CD14-positive monocyte (primary cell): ENCODE measurements around the gene GRK5. TPM values are rescaled to one million over a fixed set of nuclear protein-coding genes. Genes with fewer than 3 reads are reported as not detected.

ENCODE experiments used
- DNase-seq, 3 donors: peaks; one replicate each; pipeline ENCODE4 v3.0.0-alpha.2; 2011 to 2022
- H2AFZ ChIP-seq: 2 replicates; pipeline ENCODE4 v1.6.0; 2012; ENCODE audit warnings: mild to moderate bottlenecking, low read depth, low read length, inconsistent platforms; ENCODE audit not compliant: insufficient read depth, poor library complexity, severe bottlenecking
- H3K27ac ChIP-seq, 2 donors: 1 replicate in 1 of 2; 2 replicates in 1 of 2; pipeline ENCODE4 v1.5.1; 2012 to 2013; ENCODE audit warnings: low read length in 2 of 2, control low read depth in 1 of 2, inconsistent platforms in 1 of 2, low read depth in 1 of 2, mild to moderate bottlenecking in 1 of 2
- H3K27me3 ChIP-seq, 2 donors: one replicate each; pipeline versions ENCODE4 v1.6.0 to v1.6.1; 2011 to 2013; ENCODE audit warnings: low read length in 2 of 2; ENCODE audit not compliant: control insufficient read depth in 2 of 2, insufficient read depth in 2 of 2
- H3K36me3 ChIP-seq, 2 donors: replicated peaks in 1 of 2; 1 replicate in 1 of 2; 2 replicates in 1 of 2; pipeline versions ENCODE4 v1.5.1 to v1.6.1; 2012 to 2013; ENCODE audit warnings: low read length in 2 of 2, control low read depth in 1 of 2, inconsistent platforms in 1 of 2, mild to moderate bottlenecking in 1 of 2; ENCODE audit not compliant: insufficient read depth in 2 of 2, control insufficient read depth in 1 of 2
- H3K4me1 ChIP-seq, 2 donors: 1 replicate in 1 of 2; 2 replicates in 1 of 2; pipeline versions ENCODE4 v1.5.1 to v1.6.1; 2012 to 2013; ENCODE audit warnings: low read length in 2 of 2, control low read depth in 1 of 2, inconsistent platforms in 1 of 2, mild to moderate bottlenecking in 1 of 2, moderate library complexity in 1 of 2; ENCODE audit not compliant: insufficient read depth in 2 of 2, control insufficient read depth in 1 of 2
- H3K4me2 ChIP-seq: replicated peaks from 2 replicates; pipeline ENCODE3; 2012; ENCODE audit warnings: low read length, moderate library complexity, mild to moderate bottlenecking; ENCODE audit not compliant: poor library complexity, severe bottlenecking; ENCODE audit errors: extremely low read depth
- H3K4me3 ChIP-seq, 3 experiments: fragments of 200-600 bp in 1 of 3; sonication (generic) in 1 of 3; replicated peaks in 1 of 3; 1 replicate in 2 of 3; 2 replicates in 1 of 3; pipeline ENCODE4 v1.5.1; 2011 to 2013; ENCODE audit warnings: low read length in 3 of 3, mild to moderate bottlenecking in 3 of 3, control low read depth in 2 of 3, low read depth in 2 of 3, inconsistent platforms in 1 of 3, moderate library complexity in 1 of 3
- H3K79me2 ChIP-seq: 2 replicates; pipeline ENCODE4 v1.6.0; 2012; ENCODE audit warnings: mild to moderate bottlenecking, control low read depth, inconsistent platforms, low read length, moderate library complexity; ENCODE audit not compliant: insufficient read depth
- H3K9ac ChIP-seq: 2 replicates; pipeline ENCODE4 v1.6.0; 2017; ENCODE audit warnings: low read length, mild to moderate bottlenecking; ENCODE audit not compliant: insufficient read depth, poor library complexity, severe bottlenecking
- H3K9me3 ChIP-seq, 2 donors: replicated peaks in 1 of 2; 1 replicate in 1 of 2; 2 replicates in 1 of 2; pipeline versions ENCODE4 v1.5.1 to v1.6.1; 2012 to 2013; ENCODE audit warnings: low read length in 2 of 2, control low read depth in 1 of 2; ENCODE audit not compliant: control insufficient read depth in 1 of 2, insufficient read depth in 1 of 2
- H4K20me1 ChIP-seq: 2 replicates; pipeline ENCODE4 v1.6.0; 2012; ENCODE audit warnings: mild to moderate bottlenecking, low read length, control low read depth, moderate library complexity; ENCODE audit not compliant: insufficient read depth
- H3K27ac Mint-ChIP-seq, 7 donors: one replicate each; pipeline ENCODE4 v1.8.0; 2020; ENCODE audit warnings: mild to moderate bottlenecking in 7 of 7, mixed read lengths in 7 of 7, moderate library complexity in 6 of 7, inconsistent platforms in 2 of 7
- H3K27me3 Mint-ChIP-seq, 3 donors: one replicate each; pipeline ENCODE4 v1.8.0; 2021 to 2022; ENCODE audit warnings: low read depth in 3 of 3, mild to moderate bottlenecking in 3 of 3, mixed read lengths in 3 of 3, moderate library complexity in 3 of 3, inconsistent platforms in 1 of 3
- H3K36me3 Mint-ChIP-seq, 2 donors: one replicate each; pipeline ENCODE4 v1.8.0; 2020; ENCODE audit warnings: mixed read lengths in 2 of 2, inconsistent platforms in 1 of 2, mild to moderate bottlenecking in 1 of 2
- H3K4me1 Mint-ChIP-seq: one replicate; pipeline ENCODE4 v1.8.0; 2020; ENCODE audit warnings: mild to moderate bottlenecking, mixed read lengths
- H3K4me3 Mint-ChIP-seq, 2 donors: one replicate each; pipeline ENCODE4 v1.8.0; 2020; ENCODE audit warnings: mild to moderate bottlenecking in 2 of 2, mixed read lengths in 2 of 2, moderate library complexity in 1 of 2
- H3K9me3 Mint-ChIP-seq, 7 donors: one replicate each; pipeline ENCODE4 v1.8.0; 2020 to 2022; ENCODE audit warnings: mixed read lengths in 7 of 7, mild to moderate bottlenecking in 6 of 7, moderate library complexity in 6 of 7, inconsistent platforms in 2 of 7
- WGBS: methylation state at CpG from one replicate; pipeline ENCODE4 v1.1.5; 2013; ENCODE audit warnings: missing lambda C conversion rate; ENCODE audit not compliant: insufficient coverage; 5-methylcytosine and 5-hydroxymethylcytosine counted together
- intact Hi-C, 2 donors: fragments of 100-400 bp; cut with micrococcal nuclease; formaldehyde crosslinking; loops; one replicate each; pipeline versions ENCODE4 v1.15.0 to v1.15.1; 2023
- polyA plus RNA-seq, 3 donors: library from polyadenylated mRNA; depleted of rRNA in 1 of 3; unstranded in 2 of 3; stranded (reverse) in 1 of 3; fragments of 300-500 nt in 2 of 3; fragments of >200 nt in 1 of 3; fragmentation: Illumina TruSeq in 2 of 3; gene quantifications; 1 replicate in 2 of 3; 2 replicates in 1 of 3; pipeline ENCODE4 v1.2.3, GENCODE V29; 2012 to 2021
- TF ChIP-seq, protein P1 (sequence below): fragments of 200-600 bp; IDR thresholded peaks from one replicate; pipeline ENCODE4 v1.8.0; 2022; ENCODE audit warnings: antibody characterized with exemption, mild to moderate bottlenecking

The GRK5 gene
- polyA plus RNA-seq, 3 donors: 1.2 to 6.5 (median 2.8) TPM

DNA sequence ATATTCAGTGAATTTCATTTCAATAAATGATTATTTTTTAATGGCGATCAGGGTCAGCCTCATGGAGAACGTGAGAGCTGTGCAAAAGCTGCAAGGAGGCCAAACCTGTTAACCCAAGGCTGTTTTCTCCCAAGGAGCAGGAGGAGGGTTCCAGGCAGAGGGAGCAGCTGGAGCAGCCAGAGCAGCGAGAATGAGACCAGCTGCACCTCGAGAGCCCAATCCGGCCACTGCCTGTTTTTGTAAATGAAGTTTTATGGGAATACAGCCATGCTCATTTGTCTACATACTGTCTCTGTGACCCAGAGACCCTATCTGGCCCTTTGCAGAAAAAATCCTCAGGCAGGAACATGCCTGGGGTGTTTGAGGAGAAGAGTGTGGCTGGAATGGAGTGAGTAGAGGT lies 104.9 kb downstream of the GRK5 start:
- H3K9ac ChIP-seq: no peak overlapping the region
- H2AFZ ChIP-seq: no peak overlapping the region
- peaks cover 0 to 6% (median 2%) of the 10 kb centered on the region in 7 donors for H3K9me3 Mint-ChIP-seq
- H3K4me3 ChIP-seq: no peak overlapping the region
- intact Hi-C loops: no loop called here
- TF ChIP-seq, protein P1, sequence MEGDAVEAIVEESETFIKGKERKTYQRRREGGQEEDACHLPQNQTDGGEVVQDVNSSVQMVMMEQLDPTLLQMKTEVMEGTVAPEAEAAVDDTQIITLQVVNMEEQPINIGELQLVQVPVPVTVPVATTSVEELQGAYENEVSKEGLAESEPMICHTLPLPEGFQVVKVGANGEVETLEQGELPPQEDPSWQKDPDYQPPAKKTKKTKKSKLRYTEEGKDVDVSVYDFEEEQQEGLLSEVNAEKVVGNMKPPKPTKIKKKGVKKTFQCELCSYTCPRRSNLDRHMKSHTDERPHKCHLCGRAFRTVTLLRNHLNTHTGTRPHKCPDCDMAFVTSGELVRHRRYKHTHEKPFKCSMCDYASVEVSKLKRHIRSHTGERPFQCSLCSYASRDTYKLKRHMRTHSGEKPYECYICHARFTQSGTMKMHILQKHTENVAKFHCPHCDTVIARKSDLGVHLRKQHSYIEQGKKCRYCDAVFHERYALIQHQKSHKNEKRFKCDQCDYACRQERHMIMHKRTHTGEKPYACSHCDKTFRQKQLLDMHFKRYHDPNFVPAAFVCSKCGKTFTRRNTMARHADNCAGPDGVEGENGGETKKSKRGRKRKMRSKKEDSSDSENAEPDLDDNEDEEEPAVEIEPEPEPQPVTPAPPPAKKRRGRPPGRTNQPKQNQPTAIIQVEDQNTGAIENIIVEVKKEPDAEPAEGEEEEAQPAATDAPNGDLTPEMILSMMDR: no peak
- H3K36me3 Mint-ChIP-seq: peaks cover 0 to 3% of the 10 kb centered on the region in 2 donors
- WGBS: 95% methylated on average over 3 of the region's 5 CpGs
- no peak overlapping the region for H3K27ac ChIP-seq
- no peak overlapping the region for H3K27ac Mint-ChIP-seq
- no peaks in the 10 kb centered on the region for H3K79me2 ChIP-seq
- peaks cover 6 to 33% (median 31%) of the 10 kb centered on the region in 3 donors for H3K27me3 Mint-ChIP-seq
- peaks cover 79% of the 10 kb centered on the region for H4K20me1 ChIP-seq
- H3K27me3 ChIP-seq: peaks cover 0 to 3% of the 10 kb centered on the region in 2 donors
- no peak overlapping the region for H3K4me2 ChIP-seq
- H3K4me3 Mint-ChIP-seq: peak overlapping the region in 1 of 2 donors; percentile 2
- peaks cover 27% of the 10 kb centered on the region for H3K4me1 Mint-ChIP-seq
- H3K36me3 ChIP-seq: no peaks in the 10 kb centered on the region
- no peak for DNase-seq
- peaks cover 0 to 16% of the 10 kb centered on the region in 2 donors for H3K4me1 ChIP-seq
- no peaks in the 10 kb centered on the region for H3K9me3 ChIP-seq

- Histone ChIP-seq H3K9me3 (no peaks in the 10 kb centered on the region), H4K20me1 (peaks cover 84% of the 10 kb centered on the region), H3K27me3 (peaks cover 0 to 3% of the 10 kb centered on the region in 2 donors), H2AFZ (no peak overlapping the region), H3K4me3 (no peak overlapping the region), H3K4me1 (peaks cover 0 to 16% of the 10 kb centered on the region in 2 donors), H3K79me2 (no peaks in the 10 kb centered on the region), H3K27ac (no peak overlapping the region), H3K4me2 (no peak overlapping the region), H3K36me3 (no peaks in the 10 kb centered on the region), H3K9ac (no peak overlapping the region)
- H3K27ac Mint-ChIP-seq: no peak overlapping the region
- no peak for DNase-seq
- intact Hi-C loops: no loop called here
- H3K27me3 Mint-ChIP-seq: peaks cover 6 to 38% (median 27%) of the 10 kb centered on the region in 3 donors
- peaks cover 0 to 3% of the 10 kb centered on the region in 2 donors for H3K36me3 Mint-ChIP-seq
- peaks cover 27% of the 10 kb centered on the region for H3K4me1 Mint-ChIP-seq
- H3K9me3 Mint-ChIP-seq: peaks cover 0 to 6% (median 2%) of the 10 kb centered on the region in 7 donors
- TF ChIP-seq, protein P1: no peak
- WGBS: 0% methylated on average over 1 of the region's 1 CpG
- peak overlapping the region in 1 of 2 donors; percentile 4 for H3K4me3 Mint-ChIP-seq
Measured at GRCh38 chr10:119313024-119313423, 105.7 kb downstream of the GRK5 start.
